Pancreas (tissue), 10 donors: Measurements from ENCODE around the gene HHIPL1. TPM values are rescaled to one million over a fixed set of nuclear protein-coding genes. Genes with fewer than 3 reads are reported as not detected.
A peak's percentile ranks its signal among the peaks of the same experiment; 100 is the strongest.

Experiments used
- ATAC-seq, 4 donors: fragments of 200-7000 bp; cut with Tn5 transposase; one replicate each; pipeline versions ENCODE4 v1.8.0 to v1.9.1; 2020; ENCODE audit warnings: mild to moderate bottlenecking in 4 of 4, moderate library complexity in 4 of 4
- DNase-seq, 6 donors: peaks; one replicate each; pipeline ENCODE4 v3.0.0-alpha.2; 2020
- FAIRE-seq: peaks from 2 replicates; lab custom pipeline; 2012; peaks lifted over from hg19 to GRCh38; lab: Jason Lieb, UNC
- H3K27ac ChIP-seq, 4 donors: fragments of 200-600 bp; sonication (generic); 1 replicate in 3 of 4; 2 replicates in 1 of 4; pipeline versions ENCODE4 v1.5.0 to v1.8.0; 2020
- H3K27me3 ChIP-seq, 4 donors: fragments of 200-600 bp; one replicate each; pipeline ENCODE4 v1.8.0; 2021
- H3K36me3 ChIP-seq, 3 donors: fragments of 200-600 bp; sonication (generic) in 1 of 3; one replicate each; pipeline versions ENCODE4 v1.5.0 to v1.8.0; 2020 to 2021
- H3K4me1 ChIP-seq, 3 donors: fragments of 200-600 bp; one replicate each; pipeline ENCODE4 v1.8.0; 2021
- H3K4me3 ChIP-seq, 4 donors: fragments of 200-600 bp; sonication (generic) in 2 of 4; one replicate each; pipeline versions ENCODE4 v1.5.0 to v1.8.0; 2020 to 2021
- H3K9me3 ChIP-seq, 4 donors: fragments of 200-600 bp; one replicate each; pipeline ENCODE4 v1.8.0; 2021
- CTCF ChIP-seq, 4 donors: fragments of 200-600 bp; sonication (generic) in 3 of 4; IDR thresholded peaks; one replicate each; pipeline versions ENCODE4 v1.5.0 to v1.8.0; 2021; ENCODE audit warnings: antibody characterized with exemption in 4 of 4
- WGBS, 2 donors: extraction: QIAGEN DNeasy Blood & Tissue Kit; methylation state at CpG; one replicate each; pipeline ENCODE4 v1.1.7; 2013; 5-methylcytosine and 5-hydroxymethylcytosine counted together
- intact Hi-C, 3 donors: fragments of 100-400 bp; cut with DNase I; formaldehyde crosslinking; loops; one replicate each; pipeline versions ENCODE4 v1.11.1 to v1.14.2; 2022
- polyA plus RNA-seq, 2 donors: library from polyadenylated mRNA; stranded (reverse); fragments of 200-250 nt; gene quantifications; one replicate each; pipeline ENCODE4 v1.2.3, GENCODE V29; 2013
- total RNA-seq, 6 donors: library from RNA; stranded (reverse); fragmentation: NEBNext Ultra II Directional in 4 of 6; extraction: Animal tissue kit (Norgen Biotek cat#: 25700) in 4 of 6; gene quantifications; one replicate each; pipeline versions ENCODE4 v1.2.1 to v1.2.4, GENCODE V29; 2021 to 2023
- donor health status: healthy with polysubstance abuse.
- donor health status: DM: no; HTN: no; CAD: no; lungs with moderate emphysema.
- donor health status: DM: no; HTN: no; CAD: no.
- donor health status: control.
- donor health status: control.
- donor health status: Bipolar disorder and iron deficiency.
- donor health status: DM: yes; HTN: yes; CAD: no.
- donor health status: DM: no; HTN: no; CAD: no.
- donor health status: DM: no; HTN: no; CAD: no.
- donor health status: DM: yes; HTN: yes; CAD: no.

Gene HHIPL1
- total and polyA plus RNA-seq, 8 donors, result 0.09 to 1.2 (median 0.23) TPM

GRCh38 chr14:99601361-99601831 is 43.5 kb upstream of the HHIPL1 start:
- no peak for DNase-seq
- Histone ChIP-seq H3K4me3 (peak overlapping the region in 3 of 4 donors; percentile 10 to 89 (median 51)), H3K36me3 (no peaks in the 10 kb centered on the region), H3K4me1 (peaks cover 27 to 43% (median 34%) of the 10 kb centered on the region in 3 donors), H3K27me3 (no peaks in the 10 kb centered on the region), H3K9me3 (no peaks in the 10 kb centered on the region), H3K27ac (peak overlapping the region in 3 of 4 donors; percentile 28 to 67 (median 60))
- intact Hi-C loops, result loop anchor here in 1 of 3 donors (5.0 kb wide), 1 partner anchor 39 kb away; no protein-coding TSS in a partner anchor
- TF ChIP-seq CTCF (IDR thresholded peaks at IDR 0.05), result no peak
- no peak for ATAC-seq
- WGBS, 2 donors, result 28 to 29% methylated on average over 8 of the region's 8 CpGs
- no peak for FAIRE-seq

GRCh38 chr14:99602054-99602787 is 42.7 kb upstream of the HHIPL1 start:
- peak in 4 of 6 donors; percentile 40 to 73 (median 43) for DNase-seq
- FAIRE-seq, result no peak
- intact Hi-C loops, result loop anchor here in 1 of 3 donors (5.0 kb wide), 1 partner anchor 40 kb away; no protein-coding TSS in a partner anchor
- TF ChIP-seq CTCF (IDR thresholded peaks at IDR 0.05), result no peak
- H3K27ac ChIP-seq, result peak overlapping the region; percentile 1 to 67 (median 44)
- no peaks in the 10 kb centered on the region for H3K9me3 ChIP-seq
- H3K4me1 ChIP-seq, result peaks cover 27 to 35% (median 29%) of the 10 kb centered on the region in 3 donors
- no peaks in the 10 kb centered on the region for H3K36me3 ChIP-seq
- ATAC-seq, result peak in 1 of 4 donors; percentile 6
- H3K4me3 ChIP-seq, result peak overlapping the region; percentile 11 to 89 (median 33)
- no peaks in the 10 kb centered on the region for H3K27me3 ChIP-seq
- WGBS, 2 donors, result 9 to 12% methylated on average over 18 of the region's 18 CpGs

DNA sequence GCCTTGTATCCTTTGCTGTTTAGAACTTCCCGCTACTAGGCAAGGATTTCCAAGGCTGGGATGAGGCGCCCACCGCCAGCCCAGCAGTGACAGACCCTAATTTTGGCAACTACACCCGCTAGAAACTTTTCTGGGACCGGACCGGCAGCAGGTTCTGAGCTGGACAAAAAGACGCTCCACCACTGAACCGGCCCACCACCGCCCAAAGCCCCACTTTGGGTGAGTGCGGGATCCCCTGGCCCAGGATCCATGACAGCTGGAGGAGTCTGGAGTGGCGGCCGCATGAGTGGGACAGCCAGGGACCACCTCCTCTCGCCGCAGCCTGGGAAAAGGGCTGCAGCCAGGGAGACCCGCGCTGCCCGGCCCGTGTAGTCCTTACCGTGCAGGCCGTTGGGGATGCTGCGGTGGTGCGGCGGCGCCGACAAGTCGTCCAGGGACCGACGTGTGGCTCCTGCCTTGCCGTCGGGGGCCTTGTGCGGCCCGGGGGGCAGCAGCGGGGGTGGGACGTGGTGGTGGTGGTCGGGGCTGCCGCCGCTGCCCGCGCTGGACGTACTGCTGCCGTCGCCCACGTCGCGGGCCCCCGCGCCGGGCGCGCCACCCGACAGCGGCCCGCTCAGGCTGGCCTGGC is 42.0 kb upstream of the HHIPL1 start:
- Histone ChIP-seq H3K4me1 (peaks cover 27 to 32% (median 29%) of the 10 kb centered on the region in 3 donors), H3K9me3 (no peaks in the 10 kb centered on the region), H3K27me3 (no peaks in the 10 kb centered on the region), H3K27ac (peak overlapping the region in 3 of 4 donors; percentile 5 to 67 (median 60)), H3K4me3 (peak overlapping the region; percentile 11 to 89 (median 33)), H3K36me3 (no peaks in the 10 kb centered on the region)
- peak in 2 of 6 donors; percentile 39 to 84 for DNase-seq
- no peak for ATAC-seq
- intact Hi-C loops, result loop anchor here in 1 of 3 donors (5.0 kb wide), 1 partner anchor 41 kb away; no protein-coding TSS in a partner anchor
- TF ChIP-seq CTCF (IDR thresholded peaks at IDR 0.05), result no peak
- no peak for FAIRE-seq
- WGBS, 2 donors, result 38 to 41% methylated on average over 51 to 53 of the region's 53 CpGs

GRCh38 chr14:99603471-99604277 is 41.3 kb upstream of the HHIPL1 start, which contains the start of gene CCDC85C:
Gene CCDC85C (minus strand): TSS chr14:99604207. CDS start chr14:99603959, 248 bp downstream.
- Histone ChIP-seq H3K4me1 (peaks cover 25 to 32% (median 29%) of the 10 kb centered on the region in 3 donors), H3K36me3 (no peaks in the 10 kb centered on the region), H3K27ac (peak within 1 kb of the TSS; percentile 86 to 95 (median 90)), H3K27me3 (no peaks in the 10 kb centered on the region), H3K9me3 (no peaks in the 10 kb centered on the region), H3K4me3 (peak within 1 kb of the TSS; percentile 65 to 89 (median 76))
- 3 to 6% methylated on average over 68 to 128 of the region's 128 CpGs for WGBS, 2 donors
- ATAC-seq, result no peak
- no peak for TF ChIP-seq CTCF (IDR thresholded peaks at IDR 0.05)
- DNase-seq, result peak; percentile 45 to 86 (median 61)
- FAIRE-seq, result no peak
- intact Hi-C loops, result loop anchor here in 1 of 3 donors (5.0 kb wide), 1 partner anchor 41 kb away; no protein-coding TSS in a partner anchor
